Measurements from ENCODE around the gene BCAS3.

DNA sequence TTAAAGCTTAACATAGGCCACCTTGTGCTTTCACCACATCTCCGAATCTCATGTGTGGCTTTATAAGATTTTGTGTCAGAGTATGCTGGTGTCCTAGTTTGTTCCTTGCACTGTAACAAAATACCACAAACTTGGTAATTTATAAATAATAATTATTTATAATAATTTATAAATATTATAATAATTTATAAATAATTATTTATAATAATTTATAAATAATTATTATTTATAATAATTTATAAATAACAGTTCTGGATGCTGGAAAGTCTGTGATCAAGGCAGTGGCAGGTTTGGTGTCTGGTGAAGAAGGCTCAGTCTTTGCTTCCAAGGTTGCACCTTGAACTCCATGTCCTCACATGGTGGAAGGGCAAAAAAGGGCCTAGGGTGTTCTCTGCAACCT lies 147.7 kb downstream of the BCAS3 start:
- TF ChIP-seq, protein P1, sequence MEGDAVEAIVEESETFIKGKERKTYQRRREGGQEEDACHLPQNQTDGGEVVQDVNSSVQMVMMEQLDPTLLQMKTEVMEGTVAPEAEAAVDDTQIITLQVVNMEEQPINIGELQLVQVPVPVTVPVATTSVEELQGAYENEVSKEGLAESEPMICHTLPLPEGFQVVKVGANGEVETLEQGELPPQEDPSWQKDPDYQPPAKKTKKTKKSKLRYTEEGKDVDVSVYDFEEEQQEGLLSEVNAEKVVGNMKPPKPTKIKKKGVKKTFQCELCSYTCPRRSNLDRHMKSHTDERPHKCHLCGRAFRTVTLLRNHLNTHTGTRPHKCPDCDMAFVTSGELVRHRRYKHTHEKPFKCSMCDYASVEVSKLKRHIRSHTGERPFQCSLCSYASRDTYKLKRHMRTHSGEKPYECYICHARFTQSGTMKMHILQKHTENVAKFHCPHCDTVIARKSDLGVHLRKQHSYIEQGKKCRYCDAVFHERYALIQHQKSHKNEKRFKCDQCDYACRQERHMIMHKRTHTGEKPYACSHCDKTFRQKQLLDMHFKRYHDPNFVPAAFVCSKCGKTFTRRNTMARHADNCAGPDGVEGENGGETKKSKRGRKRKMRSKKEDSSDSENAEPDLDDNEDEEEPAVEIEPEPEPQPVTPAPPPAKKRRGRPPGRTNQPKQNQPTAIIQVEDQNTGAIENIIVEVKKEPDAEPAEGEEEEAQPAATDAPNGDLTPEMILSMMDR (IDR thresholded peaks at IDR 0.05): no peak
- no peak for TF ChIP-seq POLR2A (IDR thresholded peaks at IDR 0.05)

Data from body of pancreas (tissue), 4 donors.